D721Med (cell line): ENCODE data around the gene VPS52.

ENCODE experiments used
- DNase-seq: peaks from one replicate; pipeline ENCODE4 v3.0.0; 2011; ENCODE audit warnings: low spot score; ENCODE audit not compliant: insufficient read length
- FAIRE-seq: peaks from 2 replicates; lab custom pipeline; 2011; peaks lifted over from hg19 to GRCh38; lab: Jason Lieb, UNC
- CTCF ChIP-seq: IDR thresholded peaks from 2 replicates; pipeline ENCODE4 v1.5.1; 2012; ENCODE audit warnings: mild to moderate bottlenecking, control low read depth; ENCODE audit not compliant: insufficient read depth; ENCODE audit errors: missing control alignments

VPS52 gene

GRCh38 chr6:33217681-33218080 is 54.0 kb downstream of the VPS52 start:
- DNase-seq (no peak), FAIRE-seq (no peak)
- TF ChIP-seq CTCF: no peak

GRCh38 chr6:33217246-33217645 is 54.4 kb downstream of the VPS52 start:
- no peak for TF ChIP-seq CTCF
- DNase-seq (no peak), FAIRE-seq (no peak)

DNA sequence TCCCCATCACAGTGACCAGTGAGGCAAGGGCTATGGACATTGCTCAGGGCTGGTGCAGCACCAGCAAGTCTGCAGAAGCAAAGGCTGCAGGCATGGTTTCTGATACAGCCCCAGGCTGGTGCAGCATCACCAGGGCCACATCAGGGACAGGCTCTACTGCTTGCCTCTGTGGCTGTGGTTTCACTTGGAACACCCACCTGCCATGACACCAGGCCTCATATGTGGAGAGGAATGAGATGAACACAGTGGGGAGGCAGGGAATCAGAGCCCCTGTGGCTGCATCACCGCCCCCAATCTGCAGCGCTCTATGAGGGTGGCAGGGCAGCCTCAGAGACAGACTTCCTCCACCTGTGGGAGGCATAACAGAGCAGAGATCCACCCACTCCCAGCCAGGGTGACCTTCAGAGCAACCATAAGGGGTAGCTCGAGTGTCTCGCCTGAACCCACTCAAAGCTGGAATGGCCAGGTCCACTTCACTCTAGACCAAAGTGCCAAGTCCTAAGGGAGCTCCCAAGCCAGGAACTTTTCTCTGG is 55.5 kb downstream of the VPS52 start:
- DNase-seq (no peak), FAIRE-seq (no peak)
- no peak for TF ChIP-seq CTCF

- DNase-seq: no peak
- TF ChIP-seq CTCF: no peak
- FAIRE-seq: no peak
Measured at GRCh38 chr6:33215271-33216116, 56.2 kb downstream of the VPS52 start.

DNA sequence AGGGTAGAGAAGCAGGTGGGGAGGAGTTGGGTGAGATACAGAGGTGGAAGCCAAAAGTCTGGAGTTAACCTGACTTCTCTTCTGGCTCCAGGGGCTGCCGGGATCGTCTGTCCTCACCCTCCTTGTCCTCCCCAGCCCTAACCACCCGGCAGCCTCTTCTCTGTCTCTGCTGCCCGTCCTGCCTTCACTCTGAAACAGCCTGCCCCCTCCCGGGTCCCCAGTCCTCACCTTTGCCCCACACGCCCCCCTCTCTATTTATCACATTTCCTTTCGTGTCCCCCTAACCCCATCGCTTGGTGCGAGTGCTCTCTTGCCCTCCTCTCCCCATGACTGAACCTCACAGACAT is 57.7 kb downstream of the VPS52 start:
- TF ChIP-seq CTCF: no peak
- no peak for FAIRE-seq
- DNase-seq: no peak

GRCh38 chr6:33213166-33213988 is 58.3 kb downstream of the VPS52 start:
- no peak for TF ChIP-seq CTCF
- no peak for DNase-seq
- no peak for FAIRE-seq
